Peyer's patch (tissue), 4 donors: ENCODE results near the gene TXNDC17.

Experiments
- POLR2A ChIP-seq, 2 donors: fragments of 450-650 bp; IDR thresholded peaks; one replicate each; pipeline ENCODE4 v1.5.1; 2017; ENCODE audit warnings: antibody characterized with exemption in 2 of 2, mild to moderate bottlenecking in 2 of 2, moderate library complexity in 2 of 2
- TF ChIP-seq, protein P1 (sequence below), 6 experiments: fragments of 450-650 bp in 4 of 6; fragments of 200-600 bp in 2 of 6; sonication (generic) in 1 of 6; IDR thresholded peaks; one replicate each; pipeline ENCODE4 v1.5.1; 2017 to 2019; ENCODE audit warnings: antibody characterized with exemption in 6 of 6, mild to moderate bottlenecking in 3 of 6, moderate library complexity in 1 of 6

DNA sequence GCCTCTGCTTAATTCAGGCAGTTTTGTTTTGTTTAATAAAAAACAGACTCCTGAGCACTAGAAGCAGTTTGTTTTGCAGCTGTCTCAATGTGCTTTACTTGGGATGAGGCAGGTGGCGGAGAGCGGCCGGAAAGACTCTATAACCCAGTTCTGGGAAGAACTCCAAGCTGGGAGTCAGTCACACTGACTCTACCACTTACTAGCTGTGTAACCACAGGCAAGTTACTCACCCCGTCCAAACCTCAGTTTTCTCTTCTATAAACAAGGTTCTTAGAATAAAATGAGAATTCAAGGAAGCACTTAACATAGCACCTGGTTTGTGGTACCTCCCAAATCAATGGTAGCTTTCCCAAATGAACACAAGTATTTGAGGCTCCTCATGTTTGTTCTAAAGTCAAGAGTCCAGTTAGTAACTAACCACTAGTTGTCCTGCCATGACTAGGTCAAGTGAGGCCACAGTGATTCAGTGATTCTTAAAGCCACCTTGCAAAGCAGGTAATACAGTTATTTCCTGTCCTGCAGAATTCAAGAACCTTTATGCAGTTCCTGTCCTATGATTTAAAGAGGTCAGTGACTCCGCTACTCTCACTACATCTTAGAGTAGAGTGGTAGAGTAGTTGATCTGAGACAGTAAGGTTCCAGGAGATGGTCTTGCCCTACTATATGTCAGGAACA, 2.7 kb downstream of the TXNDC17 start:
- TF ChIP-seq, protein P1, sequence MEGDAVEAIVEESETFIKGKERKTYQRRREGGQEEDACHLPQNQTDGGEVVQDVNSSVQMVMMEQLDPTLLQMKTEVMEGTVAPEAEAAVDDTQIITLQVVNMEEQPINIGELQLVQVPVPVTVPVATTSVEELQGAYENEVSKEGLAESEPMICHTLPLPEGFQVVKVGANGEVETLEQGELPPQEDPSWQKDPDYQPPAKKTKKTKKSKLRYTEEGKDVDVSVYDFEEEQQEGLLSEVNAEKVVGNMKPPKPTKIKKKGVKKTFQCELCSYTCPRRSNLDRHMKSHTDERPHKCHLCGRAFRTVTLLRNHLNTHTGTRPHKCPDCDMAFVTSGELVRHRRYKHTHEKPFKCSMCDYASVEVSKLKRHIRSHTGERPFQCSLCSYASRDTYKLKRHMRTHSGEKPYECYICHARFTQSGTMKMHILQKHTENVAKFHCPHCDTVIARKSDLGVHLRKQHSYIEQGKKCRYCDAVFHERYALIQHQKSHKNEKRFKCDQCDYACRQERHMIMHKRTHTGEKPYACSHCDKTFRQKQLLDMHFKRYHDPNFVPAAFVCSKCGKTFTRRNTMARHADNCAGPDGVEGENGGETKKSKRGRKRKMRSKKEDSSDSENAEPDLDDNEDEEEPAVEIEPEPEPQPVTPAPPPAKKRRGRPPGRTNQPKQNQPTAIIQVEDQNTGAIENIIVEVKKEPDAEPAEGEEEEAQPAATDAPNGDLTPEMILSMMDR (IDR thresholded peaks at IDR 0.05), result no peak
- no peak for TF ChIP-seq POLR2A (IDR thresholded peaks at IDR 0.05)
